Astrocyte (in vitro differentiated cells and primary cell): ENCODE data around the gene TIMM44. TPM values are rescaled to one million over a fixed set of nuclear protein-coding genes. Genes with fewer than 3 reads are reported as not detected.
A peak's percentile ranks its signal among the peaks of the same experiment; 100 is the strongest.
"Not testable (repeated sequence)": the region's sequence is repeated elsewhere in the genome, so short reads cannot be mapped to it uniquely, and the experiment has no call there.

Source experiments
- DNase-seq: peaks from one replicate; pipeline ENCODE4 v3.0.0-alpha.2; 2010; ENCODE audit warnings: low read depth
- FAIRE-seq: peaks from 2 replicates; lab custom pipeline; 2011; peaks lifted over from hg19 to GRCh38; lab: Jason Lieb, UNC
- H2AFZ ChIP-seq: 2 replicates; pipeline ENCODE4 v1.6.0; 2012; ENCODE audit warnings: low read depth, low read length, inconsistent platforms
- H3K27ac ChIP-seq: 2 replicates; pipeline ENCODE4 v1.5.1; 2011; ENCODE audit warnings: low read depth, low read length, inconsistent platforms
- H3K27me3 ChIP-seq: 2 replicates; pipeline ENCODE4 v1.6.0; 2011; ENCODE audit warnings: low read length, inconsistent platforms; ENCODE audit not compliant: insufficient read depth
- H3K36me3 ChIP-seq: 2 replicates; pipeline ENCODE4 v1.5.1; 2011; ENCODE audit warnings: low read length, inconsistent platforms; ENCODE audit not compliant: insufficient read depth
- H3K4me1 ChIP-seq: 2 replicates; pipeline ENCODE4 v1.5.1; 2011; ENCODE audit warnings: low read length, inconsistent platforms; ENCODE audit not compliant: insufficient read depth
- H3K4me2 ChIP-seq: 2 replicates; pipeline ENCODE4 v1.6.0; 2012; ENCODE audit warnings: low read length, inconsistent platforms
- H3K4me3 ChIP-seq: 2 replicates; pipeline ENCODE4 v1.5.1; 2011; ENCODE audit warnings: low read depth, mild to moderate bottlenecking, low read length, inconsistent platforms; ENCODE audit not compliant: insufficient read depth
- H3K79me2 ChIP-seq: 2 replicates; pipeline ENCODE4 v1.6.0; 2012; ENCODE audit warnings: mild to moderate bottlenecking, low read length, inconsistent platforms; ENCODE audit not compliant: insufficient read depth
- H3K9ac ChIP-seq: 2 replicates; pipeline ENCODE4 v1.6.0; 2012; ENCODE audit warnings: mild to moderate bottlenecking, low read length, inconsistent platforms
- H3K9me3 ChIP-seq: 2 replicates; pipeline ENCODE4 v1.5.1; 2012; ENCODE audit warnings: low read depth, mild to moderate bottlenecking, low read length, inconsistent platforms; ENCODE audit not compliant: insufficient read depth
- H4K20me1 ChIP-seq: 2 replicates; pipeline ENCODE4 v1.6.0; 2012; ENCODE audit warnings: low read length, inconsistent platforms; ENCODE audit not compliant: insufficient read depth
- H3K27ac Mint-ChIP-seq: one replicate; pipeline ENCODE4 v1.8.0; 2021; ENCODE audit warnings: mild to moderate bottlenecking, mixed read lengths; ENCODE audit not compliant: unreplicated experiment
- H3K27me3 Mint-ChIP-seq: one replicate; pipeline ENCODE4 v1.8.0; 2021; ENCODE audit warnings: low read depth, mixed read lengths; ENCODE audit not compliant: unreplicated experiment
- H3K36me3 Mint-ChIP-seq: one replicate; pipeline ENCODE4 v1.8.0; 2021; ENCODE audit warnings: low read depth, mixed read lengths; ENCODE audit not compliant: unreplicated experiment
- H3K4me1 Mint-ChIP-seq: one replicate; pipeline ENCODE4 v1.8.0; 2021; ENCODE audit warnings: low read depth, mixed read lengths; ENCODE audit not compliant: unreplicated experiment
- H3K4me3 Mint-ChIP-seq: one replicate; pipeline ENCODE4 v1.8.0; 2021; ENCODE audit warnings: mild to moderate bottlenecking, moderate library complexity, mixed read lengths; ENCODE audit not compliant: unreplicated experiment
- H3K9me3 Mint-ChIP-seq: one replicate; pipeline ENCODE4 v1.8.0; 2021; ENCODE audit warnings: mild to moderate bottlenecking, mixed read lengths; ENCODE audit not compliant: unreplicated experiment
- CTCF ChIP-seq: IDR thresholded peaks from 2 replicates; pipeline ENCODE4 v1.5.1; 2011; ENCODE audit warnings: low read depth, mild to moderate bottlenecking, inconsistent platforms, low read length, moderate library complexity; ENCODE audit not compliant: insufficient read depth
- EZH2 ChIP-seq: IDR thresholded peaks from 2 replicates; pipeline ENCODE4 v1.6.1; 2012; ENCODE audit warnings: mild to moderate bottlenecking, low read length, inconsistent platforms; ENCODE audit not compliant: insufficient read depth
- total RNA-seq: library from RNA; stranded (reverse); gene quantifications from 2 replicates; pipeline ENCODE4 v1.2.1, GENCODE V29; 2021

Gene TIMM44
- total RNA-seq, 1 donor from 2014 or later = 71.1 TPM

- peaks cover 22% of the 10 kb centered on the region for H3K27me3 ChIP-seq
- peak overlapping the region; percentile 93 for H3K4me2 ChIP-seq
- Mint-ChIP-seq H3K4me3 (peak overlapping the region; percentile 84), H3K27me3 (peaks cover 13% of the 10 kb centered on the region), H3K27ac (peak overlapping the region; percentile 53), H3K4me1 (peaks cover 3% of the 10 kb centered on the region), H3K9me3 (no peaks in the 10 kb centered on the region), H3K36me3 (no peaks in the 10 kb centered on the region)
- no peaks in the 10 kb centered on the region for H3K9me3 ChIP-seq
- H3K9ac ChIP-seq = no peak overlapping the region
- H3K79me2 ChIP-seq = peaks cover 6% of the 10 kb centered on the region
- no peak for FAIRE-seq
- H3K36me3 ChIP-seq = peaks cover 3% of the 10 kb centered on the region
- TF ChIP-seq EZH2 = no peak
- no peak for TF ChIP-seq CTCF
- no peak for DNase-seq
- no peak overlapping the region for H3K4me3 ChIP-seq
- H3K4me1 ChIP-seq = peaks cover 30% of the 10 kb centered on the region
- H2AFZ ChIP-seq = no peak overlapping the region
- peaks cover 26% of the 10 kb centered on the region for H4K20me1 ChIP-seq
- H3K27ac ChIP-seq = no peak overlapping the region
These were observed 24.6 kb downstream of the TIMM44 start for GRCh38 chr19:7918615-7919421.

- not testable (repeated sequence) for H3K4me3 ChIP-seq, H3K9me3 Mint-ChIP-seq, H3K27ac ChIP-seq, H3K9ac ChIP-seq, H3K9me3 ChIP-seq, H3K36me3 Mint-ChIP-seq, H3K4me1 Mint-ChIP-seq, FAIRE-seq, H3K36me3 ChIP-seq, H3K79me2 ChIP-seq, DNase-seq
- peak overlapping the region; percentile 58 for H3K27ac Mint-ChIP-seq
- Histone ChIP-seq H4K20me1 (peaks cover 23% of the 10 kb centered on the region), H3K4me1 (peaks cover 30% of the 10 kb centered on the region), H3K27me3 (peaks cover 22% of the 10 kb centered on the region), H3K4me2 (peak overlapping the region; percentile 78), H2AFZ (peak overlapping the region; percentile 24)
- peak overlapping the region; percentile 71 for H3K4me3 Mint-ChIP-seq
- peaks cover 13% of the 10 kb centered on the region for H3K27me3 Mint-ChIP-seq
These were observed 25.3 kb downstream of the TIMM44 start for GRCh38 chr19:7918062-7918614.

- Histone ChIP-seq H3K79me2 (peaks cover 6% of the 10 kb centered on the region), H4K20me1 (peaks cover 17% of the 10 kb centered on the region), H2AFZ (peak overlapping the region; percentile 66), H3K27me3 (peaks cover 22% of the 10 kb centered on the region), H3K4me3 (no peak overlapping the region), H3K4me1 (peaks cover 30% of the 10 kb centered on the region), H3K36me3 (no peaks in the 10 kb centered on the region), H3K27ac (no peak overlapping the region), H3K9ac (no peak overlapping the region), H3K9me3 (no peaks in the 10 kb centered on the region), H3K4me2 (peak overlapping the region; percentile 78)
- Mint-ChIP-seq H3K36me3 (no peaks in the 10 kb centered on the region), H3K4me3 (peak overlapping the region; percentile 83), H3K9me3 (no peaks in the 10 kb centered on the region), H3K27me3 (peaks cover 13% of the 10 kb centered on the region), H3K27ac (no peak overlapping the region), H3K4me1 (peaks cover 3% of the 10 kb centered on the region)
- no peak for FAIRE-seq
- peak; percentile 19 for DNase-seq
- TF ChIP-seq CTCF (peak; percentile 10), EZH2 (peak; percentile 80)
These were observed 26.0 kb downstream of the TIMM44 start for GRCh38 chr19:7917267-7918061.
